GM10248 (cell line): ENCODE results near the gene TGM1.

Experiments used
- CTCF ChIA-PET: fragments of 300-600 bp; sonication (Branson Sonifier 250); formaldehyde crosslinking; extraction: SDS; loops from one replicate; lab custom pipeline; 2021; ENCODE audit warnings: antibody characterized with exemption; lab: Yijun Ruan, JAX
- POLR2A ChIA-PET: fragments of 350-650 bp; sonication (Branson Sonifier 250); formaldehyde crosslinking; extraction: SDS; loops from one replicate; lab custom pipeline; 2020; ENCODE audit warnings: antibody characterized with exemption; lab: Yijun Ruan, JAX
- DNase-seq: peaks from one replicate; pipeline ENCODE4 v3.0.0; 2012; ENCODE audit errors: extremely low spot score
- TF ChIP-seq, protein P1 (sequence below): IDR thresholded peaks from 2 replicates; pipeline ENCODE4 v1.5.1; 2012; ENCODE audit warnings: mild to moderate bottlenecking, low read depth; ENCODE audit errors: extremely low read depth, missing control alignments, control extremely low read depth

TGM1 gene

GRCh38 chr14:24299255-24300191 lies 36.5 kb upstream of the TGM1 start, which contains the start of the genes DHRS1 and NOP9:
DHRS1 (minus strand) TSS chr14:24299780; CDS start chr14:24299106, 674 bp downstream.
NOP9 (plus strand) TSS chr14:24299850; CDS start chr14:24299955, 105 bp downstream.
- POLR2A ChIA-PET = interaction anchor here (1.0 to 1.2 kb wide), 4 partner anchors 9 to 143 kb away, joined by 3 to 4 read pairs (median 4); partner anchors contain the start of genes CIDEB and TINF2
- TF ChIP-seq, protein P1, sequence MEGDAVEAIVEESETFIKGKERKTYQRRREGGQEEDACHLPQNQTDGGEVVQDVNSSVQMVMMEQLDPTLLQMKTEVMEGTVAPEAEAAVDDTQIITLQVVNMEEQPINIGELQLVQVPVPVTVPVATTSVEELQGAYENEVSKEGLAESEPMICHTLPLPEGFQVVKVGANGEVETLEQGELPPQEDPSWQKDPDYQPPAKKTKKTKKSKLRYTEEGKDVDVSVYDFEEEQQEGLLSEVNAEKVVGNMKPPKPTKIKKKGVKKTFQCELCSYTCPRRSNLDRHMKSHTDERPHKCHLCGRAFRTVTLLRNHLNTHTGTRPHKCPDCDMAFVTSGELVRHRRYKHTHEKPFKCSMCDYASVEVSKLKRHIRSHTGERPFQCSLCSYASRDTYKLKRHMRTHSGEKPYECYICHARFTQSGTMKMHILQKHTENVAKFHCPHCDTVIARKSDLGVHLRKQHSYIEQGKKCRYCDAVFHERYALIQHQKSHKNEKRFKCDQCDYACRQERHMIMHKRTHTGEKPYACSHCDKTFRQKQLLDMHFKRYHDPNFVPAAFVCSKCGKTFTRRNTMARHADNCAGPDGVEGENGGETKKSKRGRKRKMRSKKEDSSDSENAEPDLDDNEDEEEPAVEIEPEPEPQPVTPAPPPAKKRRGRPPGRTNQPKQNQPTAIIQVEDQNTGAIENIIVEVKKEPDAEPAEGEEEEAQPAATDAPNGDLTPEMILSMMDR = no peak
- CTCF ChIA-PET = interaction anchor here (0.9 to 15.5 kb wide), 18 partner anchors 10 to 241 kb away, joined by 3 to 323 read pairs (median 12); partner anchors contain the start of genes CIDEB, GMPR2, LTB4R and LTB4R2
- peak; percentile 96 for DNase-seq

- TF ChIP-seq, protein P1 = no peak
- POLR2A ChIA-PET = interaction anchor here (1.0 kb wide), 1 partner anchor 57 kb away, joined by 3 read pairs; the partner anchor contains the start of gene TINF2
- DNase-seq = no peak
Measured at GRCh38 chr14:24298892-24299254, 35.9 kb upstream of the TGM1 start.

GRCh38 chr14:24297190-24297964 lies 34.4 kb upstream of the TGM1 start:
- TF ChIP-seq, protein P1 = peak; percentile 42
- ChIA-PET CTCF (interaction anchor here (0.7 to 15.5 kb wide), 30 partner anchors 12 to 286 kb away, joined by 3 to 323 read pairs (median 9); partner anchors contain the start of genes CHMP4A, CIDEB, DCAF11 and GMPR2), POLR2A (interaction anchor here (0.6 to 1.5 kb wide), 3 partner anchors 23 to 55 kb away, joined by 3 to 9 read pairs (median 6); partner anchors contain the start of genes RABGGTA and TINF2)
- no peak for DNase-seq

More at GRCh38 chr14:24298892-24299254, 35.9 kb upstream of the TGM1 start:
- CTCF ChIA-PET = interaction anchor here (0.8 to 15.5 kb wide), 14 partner anchors 11 to 240 kb away, joined by 3 to 323 read pairs (median 12); partner anchors contain the start of genes CIDEB, GMPR2, IRF9 and LTB4R

- DNase-seq = peak; percentile 81
Measured at GRCh38 chr14:24296341-24297157, 33.6 kb upstream of the TGM1 start.

GRCh38 chr14:24293525-24293924 lies 30.5 kb upstream of the TGM1 start:
- no peak for DNase-seq
- ChIA-PET CTCF (interaction anchor here (1.1 to 15.5 kb wide), 8 partner anchors 9 to 78 kb away, joined by 4 to 323 read pairs (median 9); partner anchors contain the start of genes CIDEB, LTB4R, LTB4R2 and MDP1), POLR2A (interaction anchor here (1.8 kb wide), 1 partner anchor 51 kb away, joined by 6 read pairs; the partner anchor contains the start of gene TINF2)
- TF ChIP-seq, protein P1 = no peak

More at GRCh38 chr14:24296341-24297157, 33.6 kb upstream of the TGM1 start:
- POLR2A ChIA-PET = interaction anchor here (0.5 to 1.5 kb wide), 3 partner anchors 22 to 54 kb away, joined by 3 to 9 read pairs (median 6); partner anchors contain the start of genes RABGGTA and TINF2
- CTCF ChIA-PET = interaction anchor here (0.7 to 15.5 kb wide), 30 partner anchors 12 to 285 kb away, joined by 3 to 323 read pairs (median 9); partner anchors contain the start of genes CHMP4A, CIDEB, GMPR2 and IPO4
- TF ChIP-seq, protein P1 = peak; percentile 75
